GM19324 (cell line): ENCODE results near the gene STAB1.

Experiments
- ATAC-seq: cut with Tn5 transposase; IDR thresholded peaks from one replicate; pipeline ENCODE4 v1.9.1; 2021; ENCODE audit warnings: mild to moderate bottlenecking, moderate library complexity; ENCODE audit not compliant: unreplicated experiment, low FRiP score

The STAB1 gene

GRCh38 chr3:52456800-52457183 lies 38.3 kb upstream of the STAB1 start:
- no peak for ATAC-seq

GRCh38 chr3:52458031-52458760 lies 36.9 kb upstream of the STAB1 start:
- ATAC-seq: no peak

- ATAC-seq: no peak
These were observed 36.2 kb upstream of the STAB1 start for GRCh38 chr3:52458770-52459545.

GRCh38 chr3:52461874-52462273 lies 33.3 kb upstream of the STAB1 start:
- ATAC-seq: no peak

- ATAC-seq: no peak
These were observed 31.7 kb upstream of the STAB1 start for GRCh38 chr3:52463416-52463815.

- no peak for ATAC-seq
These were observed 26.8 kb upstream of the STAB1 start for GRCh38 chr3:52468336-52468735.

- no peak for ATAC-seq
These were observed 26.1 kb upstream of the STAB1 start for GRCh38 chr3:52469001-52469400.

- ATAC-seq: no peak
These were observed 24.2 kb upstream of the STAB1 start for GRCh38 chr3:52470920-52471319.

GRCh38 chr3:52471371-52472238 lies 23.5 kb upstream of the STAB1 start:
- ATAC-seq: no peak

GRCh38 chr3:52472239-52473000 lies 22.7 kb upstream of the STAB1 start:
- no peak for ATAC-seq

- no peak for ATAC-seq
These were observed 22.1 kb upstream of the STAB1 start for GRCh38 chr3:52473026-52473425.

GRCh38 chr3:52477076-52477795 lies 17.9 kb upstream of the STAB1 start:
- ATAC-seq: no peak

- ATAC-seq: no peak
These were observed 17.4 kb upstream of the STAB1 start for GRCh38 chr3:52477796-52478095.

GRCh38 chr3:52479037-52479876 lies 15.9 kb upstream of the STAB1 start:
- ATAC-seq: no peak

GRCh38 chr3:52479877-52480575 lies 15.1 kb upstream of the STAB1 start:
- ATAC-seq: no peak

GRCh38 chr3:52480768-52481715 lies 14.1 kb upstream of the STAB1 start:
- no peak for ATAC-seq

- ATAC-seq: no peak
These were observed 13.2 kb upstream of the STAB1 start for GRCh38 chr3:52481819-52482521.
